Left cardiac atrium (tissue), 4 donors: ENCODE results near the gene DBI. TPM values are rescaled to one million over a fixed set of nuclear protein-coding genes. Genes with fewer than 3 reads are reported as not detected.
"Not testable (repeated sequence)": the region's sequence is repeated elsewhere in the genome, so short reads cannot be mapped to it uniquely, and the experiment has no call there.

Experiments
- ATAC-seq, 2 donors: fragments of 200-7000 bp; cut with Tn5 transposase; one replicate each; pipeline ENCODE4 v1.9.1; 2020; ENCODE audit warnings: mild to moderate bottlenecking in 2 of 2, moderate library complexity in 2 of 2
- DNase-seq: peaks from one replicate; pipeline ENCODE4 v3.0.0-alpha.2; 2020
- intact Hi-C, 2 donors: fragments of 100-400 bp; cut with DNase I; formaldehyde crosslinking; loops; one replicate each; pipeline versions ENCODE4 v1.14.1 to v1.15.1; 2022 to 2023
- total RNA-seq, 2 donors: library from RNA; stranded (reverse); fragmentation: NEBNext Ultra II Directional; extraction: Animal tissue kit (Norgen Biotek cat#: 25700); gene quantifications; one replicate each; pipeline ENCODE4 v1.2.1, GENCODE V29; 2021
- donor health status: DM: no; HTN: yes; CAD: no.
- donor health status: DM: no; HTN: yes; CAD: no; lungs with severe emphysema.
- donor health status: DM: yes; HTN: yes; CAD: no.
- donor health status: Dilated cardiomyopathy.

The DBI gene
- total RNA-seq, 2 donors from 2014 or later: 172 to 227 TPM

DNA sequence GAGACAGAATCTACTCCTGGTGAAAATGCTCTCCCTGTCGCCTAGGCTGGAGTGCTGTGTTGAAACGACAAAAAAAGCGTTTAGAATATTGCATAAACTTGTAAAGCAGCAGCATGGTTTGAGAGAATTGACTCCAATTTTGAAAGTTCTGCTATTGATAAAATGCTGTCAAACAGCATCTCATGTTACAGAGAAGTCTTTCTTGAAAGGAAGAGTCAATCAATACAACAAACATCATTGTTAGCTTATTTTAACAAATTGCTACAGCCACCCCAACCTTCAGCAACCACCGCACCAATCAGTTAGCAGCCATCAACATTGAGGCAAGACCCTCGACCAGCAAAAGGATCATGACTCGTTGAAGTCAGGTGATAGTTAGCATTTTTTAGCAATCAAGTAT lies 7.0 kb upstream of the DBI start:
- ATAC-seq (no peak), DNase-seq (no peak)
- intact Hi-C loops: no loop called here

DNA sequence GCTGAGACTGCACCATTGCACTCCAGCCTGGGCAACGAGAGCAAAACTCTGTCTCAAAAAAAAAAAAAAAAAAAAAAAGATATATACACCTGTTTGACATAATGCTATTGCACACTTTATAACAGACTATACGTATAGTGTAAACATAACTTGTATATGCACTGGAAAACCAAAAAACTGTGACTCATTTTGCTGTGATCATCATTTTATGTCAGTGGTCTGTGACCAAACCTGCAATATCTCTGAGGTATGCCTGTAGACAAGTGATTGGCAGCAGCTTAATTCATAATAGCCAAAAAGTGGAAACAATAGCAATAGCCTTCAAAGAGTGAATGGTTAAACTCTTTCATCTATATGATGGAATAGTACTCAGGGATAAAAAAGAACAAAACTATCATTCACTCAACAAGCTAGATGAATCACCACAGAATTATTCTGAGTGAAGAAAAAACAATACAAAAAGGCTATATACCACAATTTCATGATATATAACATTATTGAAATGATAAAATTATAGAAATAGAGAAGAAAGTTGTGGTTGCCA lies 6.3 kb upstream of the DBI start:
- intact Hi-C loops: no loop called here
- ATAC-seq (no peak), DNase-seq (no peak)

GRCh38 chr2:119364798-119365197 lies 2.0 kb upstream of the DBI start:
- no peak for ATAC-seq
- no peak for DNase-seq
- intact Hi-C loops: no loop called here

DNA sequence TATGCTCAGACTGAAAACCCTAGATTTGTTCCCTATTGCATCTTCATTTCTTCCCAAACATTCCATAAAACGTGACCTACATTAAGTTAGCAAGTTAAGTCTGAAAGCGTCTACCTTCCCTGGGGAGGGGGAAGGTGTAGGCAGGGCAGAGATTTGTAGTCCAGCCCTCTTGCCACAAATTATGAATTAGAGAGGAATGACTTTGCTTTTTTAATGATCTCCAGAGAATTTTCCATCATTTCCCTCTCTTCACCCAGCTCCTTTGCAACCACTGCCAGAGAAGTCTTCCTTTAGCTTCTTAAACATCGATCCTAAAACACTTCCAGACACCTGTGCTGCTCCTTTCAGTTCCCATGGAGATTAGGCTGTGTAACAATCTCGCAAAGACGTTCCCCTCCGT lies 1.3 kb upstream of the DBI start:
- DNase-seq (no peak), ATAC-seq (no peak)
- intact Hi-C loops: no loop called here

DNA sequence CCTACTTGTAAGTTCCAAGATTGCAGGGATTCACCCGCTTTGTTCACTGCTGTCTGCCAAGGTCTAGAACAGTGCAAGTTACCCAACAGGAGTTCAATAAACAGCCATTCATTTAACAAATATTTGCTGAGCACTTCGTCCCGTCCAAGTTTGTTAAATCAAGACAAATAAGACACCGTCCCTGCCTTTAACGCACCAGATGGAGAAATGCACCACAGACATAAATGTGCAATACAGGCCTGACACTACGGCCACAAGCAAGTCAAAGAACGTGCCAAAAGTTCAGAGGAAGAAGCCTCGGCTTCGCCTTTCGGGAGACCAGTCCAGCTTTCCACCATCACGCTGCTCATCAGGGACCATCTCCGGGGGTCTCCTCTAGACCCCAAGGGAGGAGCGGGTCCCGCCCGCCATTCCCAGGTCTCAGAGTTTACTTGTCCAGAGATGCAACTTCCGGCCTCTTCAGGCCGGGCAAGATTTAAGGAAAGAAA lies 572 bp upstream of the DBI start:
- intact Hi-C loops: no loop called here
- no peak for DNase-seq
- peak; percentile 1 to 2 for ATAC-seq

DNA sequence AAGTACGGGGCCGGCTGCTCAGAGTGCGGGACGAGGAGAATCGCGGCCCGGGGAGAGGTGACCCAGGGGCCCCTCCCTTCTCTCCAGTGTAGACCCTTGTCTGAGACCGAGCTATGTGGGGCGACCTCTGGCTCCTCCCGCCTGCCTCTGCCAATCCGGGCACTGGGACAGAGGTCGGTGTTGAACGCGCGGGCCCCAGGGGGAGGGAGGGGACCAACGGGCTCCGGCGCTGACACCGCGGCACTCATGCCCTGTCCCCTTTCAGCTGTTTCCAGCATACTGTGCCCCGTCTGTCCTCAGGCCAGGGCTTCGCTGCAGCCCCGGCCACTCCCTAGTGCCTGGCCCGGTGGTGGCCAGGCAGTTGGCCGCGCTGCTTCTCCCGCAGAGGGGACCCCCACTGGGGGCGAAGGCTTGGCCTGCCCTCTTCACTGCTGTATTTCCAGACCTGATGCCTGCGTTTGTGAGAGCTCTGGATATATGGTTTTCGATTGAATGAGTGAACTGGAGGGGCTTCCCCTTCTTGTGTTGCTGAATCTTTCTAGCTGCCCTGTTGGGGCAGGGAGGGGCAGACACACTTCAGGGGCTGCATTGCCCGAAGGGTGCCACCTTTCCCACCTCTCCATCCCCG lies 809 bp downstream of the DBI start:
- DNase-seq (peak; percentile 75), ATAC-seq (peak; percentile 66 to 68)
- intact Hi-C loops: no loop called here

DNA sequence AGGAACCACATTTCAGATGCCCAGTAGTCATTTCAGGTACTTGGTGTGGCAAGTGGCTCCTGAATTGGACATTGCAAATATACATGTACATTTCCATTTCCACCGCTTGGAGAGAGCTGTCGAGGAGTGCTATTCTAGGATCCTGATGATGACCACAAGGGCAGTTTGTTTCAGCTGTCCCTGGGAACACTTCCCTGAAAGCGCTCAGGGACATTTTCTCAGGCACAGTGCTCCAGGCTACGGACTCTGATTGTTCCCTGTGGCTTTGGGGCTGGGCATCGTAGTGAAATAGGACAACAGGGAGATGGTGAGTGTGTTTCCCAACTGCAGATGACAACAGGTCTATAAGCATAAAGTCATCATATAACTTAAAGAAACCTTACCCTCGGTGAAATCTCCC lies 3.1 kb downstream of the DBI start:
- ATAC-seq: no peak
- intact Hi-C loops: no loop called here
- DNase-seq: no peak

DNA sequence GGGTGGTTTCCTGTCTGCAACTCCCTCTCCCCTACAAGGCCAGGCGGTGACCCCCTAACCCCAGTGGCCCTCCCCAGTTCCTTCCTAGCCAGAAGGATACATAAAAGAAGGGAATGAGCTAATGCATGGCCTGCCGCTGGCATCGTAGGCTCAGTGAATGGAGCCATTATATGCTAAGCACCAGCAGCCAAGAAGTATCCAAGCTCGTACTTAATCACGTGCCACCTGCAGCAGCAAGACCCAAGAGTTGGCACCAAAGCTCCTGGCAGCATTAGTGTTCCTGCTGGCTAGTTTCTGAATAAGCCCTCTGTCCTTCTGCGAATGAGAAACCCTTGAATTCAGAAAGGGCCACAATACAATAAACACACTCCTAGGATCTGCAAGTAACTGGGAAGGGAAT lies 4.3 kb downstream of the DBI start:
- no peak for ATAC-seq
- intact Hi-C loops: no loop called here
- DNase-seq: no peak

GRCh38 chr2:119372778-119373568 lies 6.2 kb downstream of the DBI start:
- intact Hi-C loops: no loop called here
- ATAC-seq: no peak
- no peak for DNase-seq

DNA sequence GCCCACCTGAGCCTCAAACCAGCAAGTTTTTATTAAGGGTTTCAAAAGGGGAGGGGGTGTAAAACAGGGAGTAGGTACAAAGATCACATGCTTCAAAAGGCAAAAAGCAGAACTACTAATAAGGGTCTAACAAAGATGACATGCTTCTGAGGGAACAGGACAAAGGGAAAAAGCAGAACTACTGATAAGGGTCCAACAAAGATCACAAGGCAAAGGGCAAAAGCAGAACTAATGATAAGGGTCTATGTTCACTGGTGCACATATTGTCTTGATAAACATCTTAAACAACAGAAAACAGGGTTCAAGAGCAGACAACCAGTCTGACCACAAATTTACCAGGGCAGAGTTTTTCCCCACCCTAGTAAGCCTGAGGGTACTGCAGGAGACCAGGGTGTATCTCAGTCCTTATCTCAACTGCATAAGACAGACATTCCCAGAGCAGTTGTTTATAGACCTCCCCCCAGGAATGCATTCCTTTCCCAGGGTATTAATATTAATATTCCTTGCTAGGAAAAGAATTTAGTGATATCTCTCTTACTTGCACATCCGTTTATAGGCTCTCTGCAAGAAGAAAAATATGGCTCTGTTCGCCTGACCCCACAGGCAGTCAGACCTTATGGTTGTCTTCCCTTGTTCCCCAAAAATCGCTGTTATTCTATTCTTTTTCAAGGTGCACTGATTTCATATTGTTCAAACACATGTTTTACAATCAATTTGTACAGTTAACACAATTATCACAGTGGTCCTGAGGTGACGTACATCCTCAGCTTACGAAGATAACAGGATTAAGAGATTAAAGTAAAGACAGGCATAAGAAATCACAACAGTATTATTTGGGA lies 7.3 kb downstream of the DBI start:
- intact Hi-C loops, ATAC-seq, DNase-seq: not testable (repeated sequence)

DNA sequence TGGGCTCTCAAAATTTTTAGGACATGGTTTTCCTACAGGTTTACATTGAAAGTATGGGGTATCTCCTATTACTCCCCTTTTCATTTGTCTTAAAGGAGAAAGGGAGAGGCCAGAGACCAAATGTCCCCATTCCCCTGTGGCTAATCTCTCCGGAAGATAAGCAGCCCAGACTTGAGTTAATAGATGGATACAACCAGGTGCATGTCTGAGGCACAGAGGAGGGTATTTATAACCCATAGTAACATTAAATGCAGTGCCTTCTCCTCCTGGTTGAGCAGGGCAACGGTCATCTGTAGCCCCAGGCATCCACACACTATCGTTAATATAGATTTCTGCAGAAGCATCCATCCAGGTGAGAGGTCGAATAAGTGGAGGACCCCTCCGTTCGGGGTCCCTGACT lies 9.6 kb downstream of the DBI start:
- ATAC-seq, DNase-seq, intact Hi-C loops: not testable (repeated sequence)

GRCh38 chr2:119376810-119377209 lies 10.0 kb downstream of the DBI start:
- intact Hi-C loops: no loop called here
- no peak for ATAC-seq
- no peak for DNase-seq

DNA sequence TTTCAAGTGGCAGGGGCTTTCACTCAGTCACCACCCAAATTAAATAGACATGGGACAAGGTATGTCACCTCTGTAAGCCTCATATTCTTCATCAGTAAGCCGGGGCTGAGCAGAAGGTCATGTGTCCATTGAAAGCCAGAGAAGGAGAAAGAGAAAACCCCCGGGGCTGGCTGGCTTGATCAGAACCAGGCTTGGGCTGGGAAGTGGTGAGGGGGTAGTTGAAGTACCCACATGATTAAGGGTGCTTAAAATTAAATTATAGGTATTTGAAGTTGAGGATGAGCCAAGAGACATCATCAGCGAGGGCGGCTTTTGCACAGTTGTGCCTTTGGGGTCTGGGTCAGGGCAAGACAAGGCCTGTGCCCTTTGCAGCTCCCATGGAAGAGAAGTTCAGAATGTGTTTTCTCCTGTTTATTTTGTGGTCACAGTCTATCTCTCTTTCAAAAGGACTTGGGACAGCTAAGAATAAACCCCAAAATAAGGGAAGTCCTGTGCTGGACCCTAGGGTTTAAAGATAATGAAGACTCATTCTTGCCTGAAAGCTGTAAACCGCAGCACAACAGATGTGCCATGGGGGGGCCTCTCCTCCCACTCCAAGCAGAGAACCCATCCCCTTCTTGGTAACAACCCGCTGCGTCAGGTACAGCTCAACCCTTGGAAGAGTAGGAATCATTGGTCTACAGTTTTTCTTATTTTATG lies 10.7 kb downstream of the DBI start:
- DNase-seq: no peak
- intact Hi-C loops: no loop called here
- no peak for ATAC-seq

GRCh38 chr2:119377993-119378345 lies 11.2 kb downstream of the DBI start:
- DNase-seq: no peak
- no peak for ATAC-seq
- intact Hi-C loops: no loop called here

DNA sequence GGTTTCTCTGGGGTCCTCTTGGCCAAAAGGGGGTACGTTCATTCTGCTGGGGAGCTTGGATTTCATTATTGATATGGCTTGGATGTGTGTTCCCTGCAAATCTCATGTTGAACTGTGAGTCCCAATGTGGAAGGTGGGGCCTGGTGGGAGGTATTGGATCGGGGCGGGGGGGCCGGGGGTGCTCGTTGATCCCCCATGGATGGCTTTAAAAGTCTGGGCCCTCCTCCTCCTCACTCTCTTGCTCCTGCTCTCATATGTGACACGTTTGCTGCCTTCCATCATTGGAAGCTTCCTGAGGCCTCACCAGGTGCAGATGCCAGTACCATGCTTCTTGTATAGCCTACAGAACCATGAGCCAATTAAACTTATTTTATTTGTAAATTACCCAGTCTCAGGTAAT lies 11.8 kb downstream of the DBI start:
- ATAC-seq (no peak), DNase-seq (no peak)
- intact Hi-C loops: no loop called here

- DNase-seq (no peak), ATAC-seq (no peak)
- intact Hi-C loops: no loop called here
Measured at GRCh38 chr2:119383410-119384140, 16.8 kb downstream of the DBI start.

GRCh38 chr2:119384971-119385370 lies 18.2 kb downstream of the DBI start:
- DNase-seq (no peak), ATAC-seq (no peak)
- intact Hi-C loops: no loop called here

- DNase-seq: no peak
- ATAC-seq: no peak
- intact Hi-C loops: no loop called here
Measured at GRCh38 chr2:119385466-119385865, 18.7 kb downstream of the DBI start.
